ENCODE measurements around the gene LRSAM1.

- TF ChIP-seq CTCF (IDR thresholded peaks at IDR 0.05) (no peak), POLR2A (IDR thresholded peaks at IDR 0.05) (no peak)
Measured at GRCh38 chr9:127474592-127474991, 23.3 kb downstream of the LRSAM1 start.

Data from esophagus squamous epithelium (tissue), 4 donors.